Aorta (tissue), 5 donors: ENCODE measurements around the gene CYP2W1. TPM values are rescaled to one million over a fixed set of nuclear protein-coding genes. Genes with fewer than 3 reads are reported as not detected.
A peak's percentile ranks its signal among the peaks of the same experiment; 100 is the strongest.

Source experiments
- ATAC-seq: fragments of 200-7000 bp; cut with Tn5 transposase; one replicate; pipeline ENCODE4 v1.9.1; 2022; ENCODE audit warnings: moderate library complexity; ENCODE audit not compliant: low FRiP score
- DNase-seq, 2 donors: peaks; one replicate each; pipeline ENCODE4 v3.0.0-alpha.2; 2020
- H3K27ac ChIP-seq, 2 donors: one replicate each; pipeline ENCODE4 v1.5.1; 2013; ENCODE audit warnings: low read length in 2 of 2, mild to moderate bottlenecking in 2 of 2, moderate library complexity in 2 of 2, control low read depth in 1 of 2, inconsistent platforms in 1 of 2, low read depth in 1 of 2
- H3K27me3 ChIP-seq, 2 donors: one replicate each; pipeline ENCODE4 v1.6.1; 2013; ENCODE audit warnings: control low read depth in 1 of 2, low read length in 1 of 2, mild to moderate bottlenecking in 1 of 2, moderate library complexity in 1 of 2; ENCODE audit not compliant: insufficient read depth in 2 of 2, control insufficient read depth in 1 of 2
- H3K36me3 ChIP-seq, 2 donors: one replicate each; pipeline ENCODE4 v1.6.1; 2013; ENCODE audit warnings: control low read depth in 1 of 2, low read length in 1 of 2, mild to moderate bottlenecking in 1 of 2; ENCODE audit not compliant: insufficient read depth in 2 of 2, control insufficient read depth in 1 of 2
- H3K4me1 ChIP-seq, 2 donors: one replicate each; pipeline ENCODE4 v1.6.1; 2013; ENCODE audit warnings: low read length in 2 of 2, control low read depth in 1 of 2, mild to moderate bottlenecking in 1 of 2, moderate library complexity in 1 of 2; ENCODE audit not compliant: insufficient read depth in 2 of 2, control insufficient read depth in 1 of 2
- H3K4me3 ChIP-seq, 2 donors: one replicate each; pipeline ENCODE4 v1.5.1; 2013; ENCODE audit warnings: low read length in 2 of 2, control low read depth in 1 of 2, mild to moderate bottlenecking in 1 of 2
- H3K9me3 ChIP-seq: one replicate; pipeline ENCODE4 v1.6.1; 2013; ENCODE audit warnings: mild to moderate bottlenecking, low read length; ENCODE audit not compliant: control insufficient read depth
- WGBS, 2 donors: extraction: QIAGEN DNeasy Blood & Tissue Kit; methylation state at CpG; one replicate each; pipeline ENCODE4 v1.1.7; 2013; 5-methylcytosine and 5-hydroxymethylcytosine counted together
- intact Hi-C, 2 donors: fragments of 100-400 bp; cut with DNase I; formaldehyde crosslinking; loops; one replicate each; pipeline versions ENCODE4 v1.14.2 to v1.15.0; 2022
- long read RNA-seq, 2 donors: library from polyadenylated mRNA; unstranded; transcript quantifications; one replicate each; pipeline ENCODE4 v2.0.0, GENCODE V29; 2020 to 2021
- polyA plus RNA-seq, 2 donors: library from polyadenylated mRNA; stranded (reverse); fragments of 200-250 nt; gene quantifications; one replicate each; pipeline ENCODE4 v1.2.3, GENCODE V29; 2013
- total RNA-seq, 2 donors: library from RNA; stranded (reverse); fragmentation: NEBNext Ultra II Directional; extraction: Animal tissue kit (Norgen Biotek cat#: 25700); gene quantifications; one replicate each; pipeline ENCODE4 v1.2.1, GENCODE V29; 2021
- donor health status: healthy with polysubstance abuse.
- donor health status: Bipolar disorder and iron deficiency.
- donor health status: DM: no; HTN: no; CAD: no.
- donor health status: DM: no; HTN: no; CAD: no.
- donor health status: DM: yes; HTN: yes; CAD: no.

Gene CYP2W1, protein sequence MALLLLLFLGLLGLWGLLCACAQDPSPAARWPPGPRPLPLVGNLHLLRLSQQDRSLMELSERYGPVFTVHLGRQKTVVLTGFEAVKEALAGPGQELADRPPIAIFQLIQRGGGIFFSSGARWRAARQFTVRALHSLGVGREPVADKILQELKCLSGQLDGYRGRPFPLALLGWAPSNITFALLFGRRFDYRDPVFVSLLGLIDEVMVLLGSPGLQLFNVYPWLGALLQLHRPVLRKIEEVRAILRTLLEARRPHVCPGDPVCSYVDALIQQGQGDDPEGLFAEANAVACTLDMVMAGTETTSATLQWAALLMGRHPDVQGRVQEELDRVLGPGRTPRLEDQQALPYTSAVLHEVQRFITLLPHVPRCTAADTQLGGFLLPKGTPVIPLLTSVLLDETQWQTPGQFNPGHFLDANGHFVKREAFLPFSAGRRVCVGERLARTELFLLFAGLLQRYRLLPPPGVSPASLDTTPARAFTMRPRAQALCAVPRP
- total RNA-seq (not detected), polyA plus RNA-seq (not detected)
- long read RNA-seq, donor 1 = 0 reads
- long read RNA-seq, donor 2 = 0 reads

DNA sequence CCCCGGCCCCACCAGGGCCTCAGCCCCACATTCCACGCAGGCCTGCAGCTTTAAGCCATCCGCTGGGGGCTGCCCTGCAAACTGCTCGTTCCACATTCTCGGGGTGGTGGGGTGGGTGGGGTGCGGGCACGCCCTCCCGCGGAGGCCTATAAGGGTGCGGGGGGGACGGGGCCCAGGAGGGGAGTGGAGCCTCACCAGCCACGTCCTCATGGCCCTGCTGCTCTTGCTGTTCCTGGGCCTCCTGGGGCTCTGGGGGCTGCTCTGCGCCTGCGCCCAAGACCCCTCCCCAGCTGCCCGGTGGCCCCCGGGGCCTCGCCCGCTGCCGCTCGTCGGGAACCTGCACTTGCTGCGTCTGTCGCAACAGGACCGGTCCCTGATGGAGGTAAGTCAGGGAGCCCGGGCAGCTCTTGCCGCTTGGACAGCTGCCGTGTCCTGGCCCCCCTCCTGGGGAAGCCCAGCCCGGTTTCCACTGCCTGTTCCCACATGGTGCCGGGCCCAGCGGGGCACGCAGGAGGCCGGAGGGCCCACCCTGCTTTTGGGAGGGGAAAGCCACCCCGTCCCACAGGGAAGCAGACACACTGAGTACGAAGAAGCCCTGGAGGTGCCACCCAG is at the start of gene CYP2W1:
TSS of gene CYP2W1 (plus strand) at position 178 of the 612 bp plus-strand sequence. CDS start at position 209, 31 bp downstream.
- H3K4me1 ChIP-seq = no peaks in the 10 kb centered on the region
- ATAC-seq (no peak), DNase-seq (no peak)
- intact Hi-C loops = no loop called here
- H3K9me3 ChIP-seq = no peaks in the 10 kb centered on the region
- 50 to 52% methylated on average over 20 to 34 of the region's 34 CpGs for WGBS, 2 donors
- no peaks in the 10 kb centered on the region for H3K36me3 ChIP-seq
- no peak within 1 kb of the TSS for H3K27ac ChIP-seq
- H3K4me3 ChIP-seq = no peak within 1 kb of the TSS
- H3K27me3 ChIP-seq = no peaks in the 10 kb centered on the region

DNA sequence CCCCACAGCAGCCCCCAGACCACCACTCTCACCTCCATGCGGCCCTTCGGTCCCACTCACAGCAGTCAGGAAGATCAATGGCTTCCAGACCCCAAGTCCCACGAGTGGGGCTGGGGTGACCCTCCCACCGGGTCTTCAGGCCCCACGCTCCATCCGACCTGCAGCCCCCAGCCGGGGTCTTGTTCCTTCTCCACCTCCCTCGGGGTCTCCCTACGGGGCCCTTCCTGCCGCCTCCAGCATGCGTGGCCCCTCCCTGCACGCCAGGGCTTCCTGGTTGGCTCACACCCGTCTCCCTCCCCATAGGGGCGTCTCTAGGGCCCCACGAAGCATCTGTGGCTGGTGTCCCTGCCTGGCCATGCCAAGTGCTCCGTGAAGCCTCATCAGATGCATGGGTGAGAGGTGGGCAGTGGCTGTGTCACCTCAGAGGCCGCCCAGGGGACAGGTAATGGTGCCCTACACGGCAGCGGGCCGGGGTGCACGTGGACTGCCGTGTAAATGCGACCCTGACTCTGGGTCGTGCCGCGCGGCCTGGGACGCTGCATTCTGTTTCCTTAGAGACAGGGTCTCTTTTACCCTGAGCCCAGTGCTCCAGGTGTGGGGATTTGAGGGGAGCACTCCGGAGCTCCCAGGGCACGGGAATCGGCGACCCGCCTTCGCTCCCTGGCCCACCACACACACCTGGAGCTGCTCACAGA is 48.4 kb upstream of the CYP2W1 start:
- Histone ChIP-seq H3K9me3 (no peaks in the 10 kb centered on the region), H3K36me3 (no peaks in the 10 kb centered on the region), H3K27me3 (no peaks in the 10 kb centered on the region), H3K27ac (no peak overlapping the region), H3K4me3 (no peak overlapping the region), H3K4me1 (no peaks in the 10 kb centered on the region)
- intact Hi-C loops = no loop called here
- DNase-seq = peak; percentile 40 to 48
- WGBS, 2 donors = 88 to 91% methylated on average over 34 of the region's 34 CpGs
- peak; percentile 29 for ATAC-seq

GRCh38 chr7:935164-935873 is 47.7 kb upstream of the CYP2W1 start:
- DNase-seq (peak; percentile 41 to 67), ATAC-seq (no peak)
- Histone ChIP-seq H3K27ac (no peak overlapping the region), H3K36me3 (no peaks in the 10 kb centered on the region), H3K9me3 (no peaks in the 10 kb centered on the region), H3K4me1 (no peaks in the 10 kb centered on the region), H3K4me3 (no peak overlapping the region), H3K27me3 (no peaks in the 10 kb centered on the region)
- 78 to 85% methylated on average over 31 to 46 of the region's 46 CpGs for WGBS, 2 donors
- intact Hi-C loops = no loop called here

- Histone ChIP-seq H3K4me1 (no peaks in the 10 kb centered on the region), H3K9me3 (no peaks in the 10 kb centered on the region), H3K36me3 (no peaks in the 10 kb centered on the region), H3K4me3 (no peak overlapping the region), H3K27ac (no peak overlapping the region), H3K27me3 (no peaks in the 10 kb centered on the region)
- intact Hi-C loops = no loop called here
- ATAC-seq (no peak), DNase-seq (no peak)
- WGBS, 2 donors = 96% methylated on average over 28 of the region's 28 CpGs
These were observed 47.1 kb upstream of the CYP2W1 start for GRCh38 chr7:935874-936385.

GRCh38 chr7:936386-937054 is 46.5 kb upstream of the CYP2W1 start:
- ATAC-seq (no peak), DNase-seq (peak; percentile 50 to 54)
- intact Hi-C loops = no loop called here
- WGBS, 2 donors = 81 to 86% methylated on average over 22 of the region's 22 CpGs
- H3K27me3 ChIP-seq = no peaks in the 10 kb centered on the region
- no peak overlapping the region for H3K27ac ChIP-seq
- no peaks in the 10 kb centered on the region for H3K36me3 ChIP-seq
- no peaks in the 10 kb centered on the region for H3K9me3 ChIP-seq
- H3K4me1 ChIP-seq = no peaks in the 10 kb centered on the region
- no peak overlapping the region for H3K4me3 ChIP-seq

DNA sequence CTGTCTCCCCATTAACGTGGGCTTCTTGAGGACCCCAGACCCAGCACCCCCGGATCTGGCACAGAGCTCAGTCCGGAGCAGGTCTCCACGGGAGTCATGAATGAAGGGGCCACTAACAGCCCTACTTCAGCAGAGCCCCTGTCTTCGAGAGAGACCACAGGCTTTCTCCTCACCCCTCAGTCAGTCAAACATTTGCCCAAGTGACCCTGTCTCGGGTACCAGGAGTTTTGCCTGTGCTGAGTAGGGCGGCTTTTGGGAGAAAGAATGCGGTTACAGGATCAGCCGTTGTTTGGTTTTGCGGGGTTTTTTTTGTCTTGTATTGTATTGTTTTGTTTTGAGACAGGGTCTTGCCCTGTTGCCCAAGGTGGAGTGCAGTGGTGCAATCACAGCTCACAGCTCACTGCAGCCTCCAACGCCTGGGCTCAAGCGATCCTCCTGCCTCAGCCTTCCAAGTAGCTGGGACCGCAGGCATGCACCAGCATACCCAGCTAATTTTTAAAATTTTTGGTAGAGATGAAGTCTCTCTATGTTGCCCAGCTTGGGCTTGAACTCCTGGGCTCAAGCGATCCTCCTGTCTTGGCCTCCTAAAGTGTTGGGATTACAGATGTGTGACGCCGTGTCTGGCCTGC is 45.0 kb upstream of the CYP2W1 start:
- Histone ChIP-seq H3K27me3 (no peaks in the 10 kb centered on the region), H3K36me3 (no peaks in the 10 kb centered on the region), H3K4me1 (no peaks in the 10 kb centered on the region), H3K27ac (no peak overlapping the region), H3K9me3 (no peaks in the 10 kb centered on the region), H3K4me3 (no peak overlapping the region)
- ATAC-seq (no peak), DNase-seq (peak; percentile 13 to 43)
- WGBS, 2 donors = 86 to 91% methylated on average over 16 of the region's 16 CpGs
- intact Hi-C loops = no loop called here

DNA sequence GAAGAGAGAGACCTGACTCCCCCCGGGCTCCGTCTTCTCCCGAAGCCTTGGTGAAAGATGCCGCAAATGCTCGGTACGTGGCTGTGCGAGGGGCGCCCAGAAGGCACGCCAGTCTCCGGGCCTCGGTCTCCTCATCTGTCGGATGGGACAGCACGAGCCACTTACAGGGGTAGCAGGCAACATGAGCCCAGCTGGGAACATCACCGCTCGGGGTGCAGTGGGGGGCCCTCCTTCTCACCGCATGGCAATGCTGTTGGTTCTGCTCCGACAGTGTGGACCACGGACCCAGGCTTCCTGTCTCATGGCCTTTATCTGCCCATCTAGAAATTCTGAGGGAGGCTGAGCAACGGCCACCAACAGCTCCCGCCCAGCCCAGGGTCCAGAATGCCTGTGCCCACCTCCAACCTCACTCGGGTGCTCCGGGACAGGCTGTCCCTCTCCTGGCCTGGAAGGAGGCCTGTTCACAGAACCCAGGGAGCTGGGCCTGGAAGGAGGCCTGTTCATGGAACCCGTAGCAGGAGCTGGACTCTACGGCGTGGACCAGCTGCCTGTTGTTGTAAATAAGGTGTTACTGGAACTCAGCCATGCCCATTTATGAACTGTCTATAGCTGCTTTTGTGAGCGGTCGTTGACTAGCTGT is 44.3 kb upstream of the CYP2W1 start:
- 95 to 96% methylated on average over 27 of the region's 27 CpGs for WGBS, 2 donors
- H3K36me3 ChIP-seq = no peaks in the 10 kb centered on the region

More for the DNA sequence above, 44.3 kb upstream of the CYP2W1 start:
- Histone ChIP-seq H3K27me3 (no peaks in the 10 kb centered on the region), H3K4me3 (no peak overlapping the region), H3K9me3 (no peaks in the 10 kb centered on the region), H3K4me1 (no peaks in the 10 kb centered on the region), H3K27ac (no peak overlapping the region)
- ATAC-seq = no peak
- peak; percentile 35 to 69 for DNase-seq
- intact Hi-C loops = no loop called here
